HepG2 (cell line): ENCODE data around the gene FRMD4A. TPM values are rescaled to one million over a fixed set of nuclear protein-coding genes. Genes with fewer than 3 reads are reported as not detected.

ENCODE experiments used
- CTCF ChIP-seq: sonication (generic); formaldehyde crosslinking; IDR thresholded peaks from 2 replicates; pipeline ENCODE4 v1.5.0; 2020; ENCODE audit warnings: mild to moderate bottlenecking, missing genetic modification reagents, moderate library complexity
- HOXA3 ChIP-seq: sonication (generic); formaldehyde crosslinking; IDR thresholded peaks from 2 replicates; pipeline ENCODE4 v1.5.0; 2020; ENCODE audit warnings: missing genetic modification reagents
- MTERF4 ChIP-seq: sonication (generic); formaldehyde crosslinking; IDR thresholded peaks from 2 replicates; pipeline ENCODE4 v1.8.0; 2023; ENCODE audit warnings: mild to moderate bottlenecking, missing genetic modification reagents
- NAIF1 ChIP-seq: sonication (generic); formaldehyde crosslinking; IDR thresholded peaks from 2 replicates; pipeline ENCODE4 v1.5.0; 2020; ENCODE audit warnings: mild to moderate bottlenecking, missing genetic modification reagents, borderline replicate concordance
- TERF1 ChIP-seq: sonication (generic); formaldehyde crosslinking; IDR thresholded peaks from 2 replicates; pipeline ENCODE4 v1.8.0; 2022; ENCODE audit warnings: mild to moderate bottlenecking, missing genetic modification reagents, moderate library complexity
- TRIM22 ChIP-seq: fragments of 450-650 bp; IDR thresholded peaks from 2 replicates; pipeline ENCODE4 v1.6.1; 2017
- ZNF24 ChIP-seq: fragments of 450-650 bp; IDR thresholded peaks from 2 replicates; pipeline ENCODE4 v1.6.1; 2017; ENCODE audit warnings: antibody characterized with exemption, mild to moderate bottlenecking
- ZNF414 ChIP-seq: sonication (generic); formaldehyde crosslinking; IDR thresholded peaks from 2 replicates; pipeline ENCODE4 v1.5.0; 2020; ENCODE audit warnings: missing genetic modification reagents
- polyA plus RNA-seq, 8 experiments: library from polyadenylated mRNA; depleted of rRNA in 3 of 8; stranded (reverse) in 7 of 8; unstranded in 1 of 8; fragments of >200 nt; fragmentation: Illumina TruSeq in 4 of 8; extraction: Trizol in 4 of 8; gene quantifications; 2 replicates each; pipeline versions ENCODE4 v1.2.1 to v1.2.3, GENCODE V29; 2011 to 2016; ENCODE audit warnings: low read depth in 4 of 8, missing spikeins in 1 of 8, mixed read lengths in 1 of 8; ENCODE audit not compliant: insufficient read depth in 1 of 8
- total RNA-seq, 5 experiments: library from RNA; depleted of rRNA; stranded (reverse); fragments of >200 nt; fragmentation: Illumina TruSeq; extraction: Trizol; gene quantifications; 2 replicates each; pipeline ENCODE4 v1.2.3, GENCODE V29; 2016; ENCODE audit warnings: low read depth in 1 of 5

Gene FRMD4A
- total and polyA plus RNA-seq, 2 of the 13 experiments (the other 11 are each of a cell fraction or from before 2014, with no cell fraction given) = 0.09 to 0.26 TPM

GRCh38 chr10:13844651-13845050 is 486.1 kb downstream of the FRMD4A start (continued):
- TF ChIP-seq CTCF (no peak), NAIF1 (CRISPR knock-in tag) (no peak), HOXA3 (CRISPR knock-in tag) (no peak), ZNF414 (CRISPR knock-in tag) (no peak), ZNF24 (no peak), MTERF4 (CRISPR knock-in tag) (no peak), TERF1 (CRISPR knock-in tag) (no peak), TRIM22 (no peak)
